HTR-8/SVneo (cell line): ENCODE measurements around the gene OBP2B.
"Not testable (repeated sequence)": the region's sequence is repeated elsewhere in the genome, so short reads cannot be mapped to it uniquely, and the experiment has no call there.

Experiments used
- DNase-seq: peaks from one replicate; pipeline ENCODE4 v3.0.0; 2011; ENCODE audit warnings: low spot score, mixed read lengths; ENCODE audit not compliant: insufficient read length
- FAIRE-seq: peaks from 2 replicates; lab custom pipeline; 2011; peaks lifted over from hg19 to GRCh38; lab: Jason Lieb, UNC

Gene OBP2B

DNA sequence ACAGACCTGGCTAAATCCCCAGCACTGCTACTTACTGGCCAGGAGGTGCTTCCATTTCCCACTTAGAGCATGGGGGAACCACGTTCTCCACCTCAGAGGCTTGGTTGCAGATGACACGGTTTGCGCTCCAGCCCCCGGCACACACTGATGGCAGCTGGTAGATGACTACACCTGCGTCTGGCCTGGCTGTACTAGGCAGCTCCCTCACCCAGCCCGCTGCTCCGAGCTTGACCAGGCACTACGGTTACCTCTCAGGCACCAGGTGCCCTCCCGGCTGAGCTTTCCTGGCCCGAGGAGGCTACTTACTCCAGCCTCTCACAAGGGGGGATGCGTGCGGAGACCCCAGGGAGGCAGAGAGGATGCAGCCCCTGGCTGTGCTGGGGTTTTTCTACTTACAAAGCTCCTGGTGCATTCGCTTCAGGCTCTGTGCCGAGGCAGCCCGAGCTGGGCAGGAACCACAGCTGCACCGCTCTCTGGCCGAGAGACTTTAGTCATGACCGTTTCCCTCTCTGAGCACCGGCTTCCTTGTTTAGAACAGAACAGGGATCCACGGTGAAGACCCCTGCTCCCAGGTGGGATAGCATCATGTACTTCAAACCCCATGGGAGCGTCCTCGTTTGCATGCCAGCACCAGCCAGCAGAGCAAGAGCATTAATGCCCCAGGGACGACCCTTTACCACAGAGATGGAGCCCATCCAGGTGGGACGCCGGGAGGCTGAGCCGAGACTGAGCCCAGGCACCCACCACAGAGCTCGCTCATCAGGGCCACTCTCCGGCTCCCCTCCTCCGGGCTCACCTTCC lies 37.7 kb downstream of the OBP2B start:
- FAIRE-seq (no peak), DNase-seq (no peak)

GRCh38 chr9:133170716-133171115 lies 38.3 kb downstream of the OBP2B start:
- no peak for DNase-seq
- no peak for FAIRE-seq

DNA sequence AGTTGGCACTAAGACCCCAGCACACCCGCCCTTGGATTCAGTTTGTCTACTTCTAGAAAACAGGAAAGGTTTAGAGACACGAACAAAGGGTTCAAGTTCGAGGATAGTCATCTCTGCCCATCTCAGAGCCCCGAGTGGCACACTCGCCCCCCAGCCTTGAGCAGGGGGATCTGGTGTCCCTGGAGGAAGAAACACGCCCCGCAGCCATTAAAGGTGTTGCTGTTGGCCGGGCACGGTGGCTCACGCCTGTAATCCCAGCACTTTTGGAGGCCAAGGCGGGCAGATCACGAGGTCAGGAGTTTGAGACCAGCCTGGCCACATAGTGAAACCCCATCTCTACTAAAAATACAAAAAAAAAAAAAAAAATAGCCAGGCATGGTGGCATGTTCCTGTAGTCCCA lies 39.4 kb downstream of the OBP2B start:
- not testable (repeated sequence) for DNase-seq, FAIRE-seq

DNA sequence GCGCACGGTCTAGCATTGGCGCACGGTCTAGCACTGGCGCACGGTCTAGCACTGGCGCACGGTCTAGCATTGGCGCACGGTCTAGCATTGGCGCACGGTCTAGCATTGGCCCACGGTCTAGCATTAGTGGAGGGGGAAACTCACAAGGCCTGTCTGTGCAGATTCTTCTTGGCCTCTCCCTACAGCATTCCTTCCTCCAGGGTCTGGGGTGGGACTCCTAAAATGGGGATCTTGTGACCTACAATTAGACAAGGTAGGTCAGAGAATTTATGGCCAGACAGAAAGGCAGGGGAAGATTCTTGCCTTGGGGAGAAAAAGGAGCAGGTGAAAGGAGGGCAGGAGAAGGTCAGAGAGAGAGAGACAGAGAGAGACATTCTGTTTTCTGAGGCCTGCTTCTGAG lies 39.9 kb downstream of the OBP2B start:
- FAIRE-seq (no peak), DNase-seq (no peak)

GRCh38 chr9:133168432-133168831 lies 40.6 kb downstream of the OBP2B start:
- DNase-seq = no peak
- FAIRE-seq = no peak

DNA sequence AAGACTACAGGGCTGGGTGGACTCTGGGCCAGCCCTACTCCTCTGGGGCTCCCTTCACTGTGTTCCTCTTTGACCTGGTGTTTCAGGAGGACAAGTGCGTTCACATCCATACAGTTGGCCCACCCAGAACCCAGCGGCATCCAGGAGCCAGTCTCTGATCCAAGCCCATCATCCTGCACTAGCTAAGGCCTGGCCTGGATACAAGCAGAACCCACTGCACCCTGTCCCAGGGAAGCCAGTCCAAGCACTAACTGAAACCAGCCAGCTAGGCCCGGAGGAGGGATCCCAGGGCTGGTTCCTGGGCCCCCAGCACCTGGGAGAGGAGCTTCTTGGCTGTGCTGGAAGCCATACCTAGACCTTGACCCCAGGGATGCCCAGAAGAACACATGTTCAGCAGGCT lies 41.3 kb downstream of the OBP2B start:
- FAIRE-seq (no peak), DNase-seq (no peak)

- DNase-seq (no peak), FAIRE-seq (no peak)
Observed at GRCh38 chr9:133167096-133167730, 41.8 kb downstream of the OBP2B start.

GRCh38 chr9:133166392-133166791 lies 42.7 kb downstream of the OBP2B start:
- DNase-seq (no peak), FAIRE-seq (no peak)

DNA sequence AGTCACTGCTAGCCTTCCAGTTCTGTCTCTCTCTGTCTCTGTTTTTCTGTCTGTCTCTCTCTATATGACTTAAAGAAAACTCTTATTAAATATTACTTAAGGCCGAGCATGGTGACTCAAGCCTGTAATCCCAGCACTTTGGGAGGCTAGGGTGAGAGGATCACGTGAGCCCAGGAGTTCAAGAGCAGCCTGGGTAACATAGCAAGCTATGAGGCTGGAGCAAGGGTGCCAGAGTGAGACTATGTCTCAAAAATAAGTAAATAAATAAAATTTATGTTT lies 43.7 kb downstream of the OBP2B start:
- FAIRE-seq = no peak

DNA sequence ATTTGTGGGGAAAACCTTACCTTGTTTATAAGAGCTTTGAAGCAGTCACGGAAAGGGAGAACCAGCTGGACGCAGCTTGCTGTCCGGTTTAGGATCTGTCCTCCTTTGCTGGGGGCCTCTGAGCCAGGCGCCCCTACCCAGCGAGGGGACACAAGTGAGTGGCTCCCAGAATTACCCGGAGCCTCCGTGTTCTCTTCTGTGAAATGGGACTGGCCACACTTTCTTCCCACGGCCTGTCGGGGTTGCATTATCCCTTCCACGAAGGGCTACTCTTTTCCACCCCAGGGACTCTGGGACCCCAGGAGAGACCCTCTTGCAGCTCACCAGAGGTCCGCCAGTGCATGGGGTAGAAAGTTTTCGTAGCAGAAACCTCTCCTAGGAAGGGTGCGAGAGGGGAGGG lies 44.9 kb downstream of the OBP2B start:
- FAIRE-seq = no peak

More for the DNA sequence above, 43.7 kb downstream of the OBP2B start:
- no peak for DNase-seq

GRCh38 chr9:133163504-133164172 lies 45.4 kb downstream of the OBP2B start, which contains the start of gene GBGT1:
TSS of gene GBGT1 (minus strand) at chr9:133163914. CDS start at chr9:133162412, 1,502 bp downstream.
- no peak for FAIRE-seq

More for the DNA sequence above, 44.9 kb downstream of the OBP2B start:
- no peak for DNase-seq

DNA sequence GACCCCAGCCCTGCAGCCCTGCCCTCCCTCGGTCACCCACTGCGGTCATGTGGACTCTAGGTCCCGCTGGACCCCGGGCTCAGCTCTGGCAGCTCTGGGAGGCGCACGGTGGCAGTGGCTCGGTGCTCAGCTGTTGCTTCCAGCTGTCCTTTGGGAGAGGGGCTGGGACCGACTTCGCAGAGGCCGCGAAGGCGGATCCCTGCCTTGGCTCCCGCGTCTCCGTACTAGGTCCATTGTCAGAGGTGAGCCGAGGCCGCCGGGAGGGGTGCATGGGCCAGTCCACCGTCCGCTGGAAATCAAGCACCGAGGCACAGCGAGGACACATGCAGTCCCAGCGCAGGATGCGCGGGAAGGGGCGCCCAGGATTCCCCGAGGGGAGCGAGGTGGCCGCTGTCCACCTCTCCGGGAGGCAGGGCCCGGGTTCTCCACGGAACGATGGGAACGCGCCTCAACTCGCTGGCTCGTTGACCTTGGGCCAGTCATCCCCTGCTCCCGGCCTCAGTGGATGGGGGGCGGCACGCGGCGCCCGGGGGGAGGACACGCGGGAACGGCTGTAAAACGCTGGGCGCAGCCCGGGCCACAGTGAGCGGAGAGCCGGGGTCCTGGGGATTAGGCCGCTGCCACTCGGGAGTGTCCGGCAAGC lies 46.1 kb downstream of the OBP2B start:
- FAIRE-seq = no peak
- DNase-seq = no peak

More at GRCh38 chr9:133163504-133164172, 45.4 kb downstream of the OBP2B start, which contains the start of gene GBGT1:
- DNase-seq = peak; percentile 68

DNA sequence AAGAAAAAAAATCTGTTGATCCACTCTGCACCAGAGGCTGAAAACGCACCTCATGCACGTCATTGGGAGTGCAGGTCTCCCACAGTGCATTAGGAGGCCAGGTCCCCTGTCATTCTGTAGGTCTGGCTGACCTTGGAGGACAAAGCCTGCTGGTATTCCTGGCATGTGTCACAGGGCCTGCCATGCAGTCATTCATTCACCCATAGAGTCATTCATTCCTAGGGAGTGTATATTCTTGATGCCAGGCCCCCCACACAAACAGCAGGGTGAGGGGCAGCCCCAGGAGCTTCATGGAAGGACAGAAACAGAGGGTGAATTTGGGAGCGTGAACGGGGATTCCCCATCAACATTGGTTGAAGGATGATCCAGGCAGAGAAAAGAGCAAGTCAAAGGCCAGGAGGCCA lies 47.5 kb downstream of the OBP2B start:
- DNase-seq (no peak), FAIRE-seq (no peak)

DNA sequence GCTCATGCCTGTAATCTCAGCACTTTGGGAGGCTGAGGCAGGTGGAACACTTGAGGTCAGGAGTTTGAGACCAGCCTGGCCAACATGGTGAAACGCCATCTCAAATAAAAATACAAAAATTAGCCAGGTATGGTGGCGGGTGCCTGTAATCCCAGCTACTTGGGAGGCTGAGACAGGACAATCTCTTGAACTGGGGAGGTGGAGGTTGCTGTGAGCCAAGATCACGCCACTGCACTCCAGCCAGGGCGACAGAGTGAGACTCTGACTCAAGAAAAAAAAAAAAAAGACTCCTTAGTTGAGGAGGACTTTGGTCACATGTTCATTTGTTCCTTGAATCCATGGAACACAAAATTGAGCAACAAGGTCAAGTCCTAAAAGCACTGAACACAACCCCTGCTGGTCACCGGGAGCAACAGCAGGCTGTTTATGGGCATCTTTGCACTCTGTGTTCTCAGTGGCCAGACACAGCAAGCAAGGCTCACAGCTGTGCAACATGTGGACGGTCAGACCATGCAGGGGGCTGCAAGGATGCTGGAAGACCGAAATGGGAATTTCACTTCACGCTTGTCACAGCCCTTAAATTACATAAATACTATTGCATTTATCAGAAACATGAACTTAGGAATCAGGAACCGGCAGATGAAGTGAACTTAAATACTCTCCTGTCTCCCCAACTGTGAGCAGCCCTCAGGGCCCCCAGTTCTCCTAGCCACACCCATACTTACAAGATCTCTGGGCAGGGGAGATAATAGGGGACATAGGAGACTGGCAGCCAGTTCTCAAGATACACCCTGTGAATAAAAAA lies 48.1 kb downstream of the OBP2B start:
- peak; percentile 65 for DNase-seq
- no peak for FAIRE-seq

GRCh38 chr9:133158695-133159094 lies 50.4 kb downstream of the OBP2B start:
- no peak for DNase-seq
- FAIRE-seq = no peak
